IPS-15b (cell line): ENCODE measurements around the gene ACER2.
"Not testable (repeated sequence)": the region's sequence is repeated elsewhere in the genome, so short reads cannot be mapped to it uniquely, and the experiment has no call there.

Experiments
- H3K27me3 ChIP-seq: one replicate; pipeline ENCODE4 v1.6.1; 2013; ENCODE audit warnings: low read length; ENCODE audit not compliant: control insufficient read depth, insufficient read depth
- H3K36me3 ChIP-seq: one replicate; pipeline ENCODE4 v1.6.1; 2013; ENCODE audit warnings: low read length; ENCODE audit not compliant: control insufficient read depth, insufficient read depth
- H3K4me1 ChIP-seq: one replicate; pipeline ENCODE4 v1.6.1; 2013; ENCODE audit warnings: mild to moderate bottlenecking, low read length; ENCODE audit not compliant: control insufficient read depth, insufficient read depth
- H3K4me3 ChIP-seq: one replicate; pipeline ENCODE4 v1.5.1; 2013; ENCODE audit warnings: low read depth, low read length
- H3K9ac ChIP-seq: one replicate; pipeline ENCODE4 v1.6.1; 2013; ENCODE audit warnings: low read depth, mild to moderate bottlenecking, low read length
- H3K9me3 ChIP-seq: one replicate; pipeline ENCODE4 v1.6.1; 2013; ENCODE audit warnings: mild to moderate bottlenecking, low read length; ENCODE audit not compliant: control insufficient read depth, insufficient read depth

Gene ACER2

GRCh38 chr9:19381656-19382055 lies 27.2 kb upstream of the ACER2 start:
- Histone ChIP-seq H3K9me3 (no peaks in the 10 kb centered on the region), H3K27me3 (no peaks in the 10 kb centered on the region), H3K36me3 (peaks cover 25% of the 10 kb centered on the region), H3K4me1 (peaks cover 3% of the 10 kb centered on the region), H3K9ac (no peak overlapping the region), H3K4me3 (no peak overlapping the region)

- not testable (repeated sequence) for H3K9ac ChIP-seq, H3K9me3 ChIP-seq, H3K4me3 ChIP-seq, H3K4me1 ChIP-seq, H3K27me3 ChIP-seq, H3K36me3 ChIP-seq
Observed at GRCh38 chr9:19385212-19385611, 23.6 kb upstream of the ACER2 start.

- Histone ChIP-seq H3K4me1 (no peaks in the 10 kb centered on the region), H3K4me3 (no peak overlapping the region), H3K36me3 (no peaks in the 10 kb centered on the region), H3K27me3 (no peaks in the 10 kb centered on the region), H3K9me3 (no peaks in the 10 kb centered on the region), H3K9ac (no peak overlapping the region)
Observed at GRCh38 chr9:19385786-19386501, 22.9 kb upstream of the ACER2 start.

- Histone ChIP-seq H3K4me3 (no peak overlapping the region), H3K36me3 (no peaks in the 10 kb centered on the region), H3K4me1 (no peaks in the 10 kb centered on the region), H3K9me3 (no peaks in the 10 kb centered on the region), H3K27me3 (no peaks in the 10 kb centered on the region), H3K9ac (no peak overlapping the region)
Observed at GRCh38 chr9:19386502-19387044, 22.2 kb upstream of the ACER2 start.

DNA sequence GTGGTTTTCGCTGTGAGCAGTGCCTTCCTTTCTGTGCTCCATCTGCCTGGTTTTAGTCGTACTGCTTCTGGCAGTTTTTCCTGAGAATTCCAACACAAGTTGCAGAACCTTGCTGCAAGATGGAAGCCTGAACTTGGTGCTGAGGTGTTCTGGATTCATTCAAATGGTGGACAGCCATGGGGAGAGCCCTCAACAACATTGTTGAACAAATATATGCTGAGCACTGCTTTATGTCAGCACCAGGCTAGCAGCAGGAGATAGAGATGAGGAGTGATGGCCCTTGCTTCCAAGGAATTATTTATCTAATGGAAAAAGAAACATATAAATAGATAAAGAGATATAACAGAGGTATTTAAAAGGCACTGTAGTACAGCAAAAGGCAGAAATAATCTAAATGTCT lies 21.5 kb upstream of the ACER2 start:
- no peaks in the 10 kb centered on the region for H3K36me3 ChIP-seq
- H3K9ac ChIP-seq = no peak overlapping the region
- no peaks in the 10 kb centered on the region for H3K27me3 ChIP-seq
- H3K4me1 ChIP-seq = no peaks in the 10 kb centered on the region
- no peaks in the 10 kb centered on the region for H3K9me3 ChIP-seq
- no peak overlapping the region for H3K4me3 ChIP-seq

- H3K36me3 ChIP-seq, H3K4me3 ChIP-seq, H3K9me3 ChIP-seq, H3K4me1 ChIP-seq, H3K27me3 ChIP-seq, H3K9ac ChIP-seq: not testable (repeated sequence)
Observed at GRCh38 chr9:19389539-19389938, 19.3 kb upstream of the ACER2 start.

- Histone ChIP-seq H3K9me3 (peaks cover 2% of the 10 kb centered on the region), H3K27me3 (no peaks in the 10 kb centered on the region), H3K4me1 (no peaks in the 10 kb centered on the region), H3K36me3 (no peaks in the 10 kb centered on the region), H3K4me3 (no peak overlapping the region), H3K9ac (no peak overlapping the region)
Observed at GRCh38 chr9:19397845-19398244, 11.0 kb upstream of the ACER2 start.

DNA sequence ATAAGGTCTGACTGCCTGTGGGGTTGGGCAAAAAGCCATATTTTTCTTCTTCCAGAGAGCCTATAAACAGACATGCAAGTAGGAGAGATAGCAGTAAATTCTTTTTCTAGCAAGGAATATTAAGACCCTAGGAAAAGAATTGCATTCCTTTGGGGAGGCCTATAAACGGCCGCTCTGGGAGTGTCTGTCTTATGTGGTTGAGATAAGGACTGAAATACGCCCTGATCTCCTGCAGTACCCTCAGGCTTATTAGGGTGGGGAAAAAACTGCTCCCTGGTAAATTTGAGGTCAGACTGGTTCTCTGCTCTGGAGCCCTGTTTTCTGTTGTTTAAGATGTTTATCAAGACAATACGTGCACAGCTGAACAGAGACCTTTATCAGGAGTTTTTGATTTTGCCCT lies 5.6 kb upstream of the ACER2 start:
- H3K36me3 ChIP-seq, H3K9me3 ChIP-seq, H3K4me3 ChIP-seq, H3K27me3 ChIP-seq, H3K9ac ChIP-seq, H3K4me1 ChIP-seq: not testable (repeated sequence)

GRCh38 chr9:19404283-19405075 lies 4.3 kb upstream of the ACER2 start:
- H3K9ac ChIP-seq = no peak overlapping the region
- H3K9me3 ChIP-seq = peaks cover 2% of the 10 kb centered on the region
- no peak overlapping the region for H3K4me3 ChIP-seq
- no peaks in the 10 kb centered on the region for H3K4me1 ChIP-seq
- peaks cover 10% of the 10 kb centered on the region for H3K27me3 ChIP-seq
- no peaks in the 10 kb centered on the region for H3K36me3 ChIP-seq

DNA sequence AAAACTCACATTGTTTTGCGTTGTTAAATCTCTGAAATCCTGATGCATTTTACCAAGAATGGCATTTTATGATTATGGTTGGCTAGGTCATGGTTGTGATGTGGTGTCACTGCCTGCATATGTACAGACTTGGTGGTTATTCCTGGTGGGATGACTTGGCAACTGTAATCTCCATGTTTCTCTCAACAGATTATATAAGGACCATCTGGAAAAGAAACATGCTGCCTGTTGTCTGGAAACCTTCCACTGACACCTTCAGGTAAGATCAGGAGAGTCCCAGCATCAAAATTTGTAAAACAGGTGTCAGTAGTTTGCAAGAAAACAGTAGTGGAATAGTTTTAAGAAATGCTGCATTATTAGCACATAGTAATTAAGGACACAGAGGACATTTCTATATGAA lies 3.0 kb upstream of the ACER2 start:
- no peaks in the 10 kb centered on the region for H3K36me3 ChIP-seq
- H3K9ac ChIP-seq = no peak overlapping the region
- peaks cover 10% of the 10 kb centered on the region for H3K27me3 ChIP-seq
- H3K4me3 ChIP-seq = no peak overlapping the region
- peaks cover 5% of the 10 kb centered on the region for H3K4me1 ChIP-seq
- peaks cover 2% of the 10 kb centered on the region for H3K9me3 ChIP-seq

- H3K27me3 ChIP-seq = peaks cover 10% of the 10 kb centered on the region
- peaks cover 5% of the 10 kb centered on the region for H3K4me1 ChIP-seq
- H3K9me3 ChIP-seq = no peaks in the 10 kb centered on the region
- H3K9ac ChIP-seq = peak overlapping the region; percentile 37
- H3K36me3 ChIP-seq = peaks cover 3% of the 10 kb centered on the region
- peak overlapping the region; percentile 89 for H3K4me3 ChIP-seq
Observed at GRCh38 chr9:19408316-19408692, 505 bp upstream of the ACER2 start.
